Liver (tissue), 9 donors: ENCODE results near the gene PYGO2. TPM values are rescaled to one million over a fixed set of nuclear protein-coding genes. Genes with fewer than 3 reads are reported as not detected.

ENCODE experiments used
- DNase-seq: peaks from one replicate; pipeline ENCODE4 v3.0.0-alpha.2; 2017; ENCODE audit warnings: low spot score
- H3K27ac ChIP-seq, 2 donors: one replicate each; pipeline ENCODE4 v1.7.0; 2013; ENCODE audit warnings: inconsistent platforms in 2 of 2, low read length in 2 of 2, control low read depth in 1 of 2, low read depth in 1 of 2, mild to moderate bottlenecking in 1 of 2
- H3K27me3 ChIP-seq, 4 donors: one replicate each; pipeline versions ENCODE4 v1.6.1 to v1.7.0; 2013; ENCODE audit warnings: low read length in 3 of 4, inconsistent platforms in 1 of 4, mild to moderate bottlenecking in 1 of 4, moderate library complexity in 1 of 4; ENCODE audit not compliant: control insufficient read depth in 4 of 4, insufficient read depth in 4 of 4
- H3K36me3 ChIP-seq, 4 donors: one replicate each; pipeline versions ENCODE4 v1.6.1 to v1.7.0; 2013; ENCODE audit warnings: low read length in 3 of 4, mild to moderate bottlenecking in 3 of 4, low read depth in 1 of 4, moderate library complexity in 1 of 4; ENCODE audit not compliant: control insufficient read depth in 4 of 4, insufficient read depth in 3 of 4
- H3K4me1 ChIP-seq, 4 donors: one replicate each; pipeline versions ENCODE4 v1.6.1 to v1.7.0; 2013; ENCODE audit warnings: low read length in 3 of 4, mild to moderate bottlenecking in 3 of 4, moderate library complexity in 1 of 4; ENCODE audit not compliant: control insufficient read depth in 4 of 4, insufficient read depth in 4 of 4
- H3K4me3 ChIP-seq, 3 donors: one replicate each; pipeline versions ENCODE4 v1.6.1 to v1.7.0; 2013; ENCODE audit warnings: low read length in 3 of 3, control low read depth in 1 of 3, low read depth in 1 of 3, mild to moderate bottlenecking in 1 of 3
- H3K9ac ChIP-seq, 2 donors: one replicate each; pipeline ENCODE4 v1.7.0; 2013; ENCODE audit warnings: low read length in 2 of 2, mild to moderate bottlenecking in 2 of 2, moderate library complexity in 2 of 2, control low read depth in 1 of 2, low read depth in 1 of 2
- H3K9me3 ChIP-seq, 4 donors: one replicate each; pipeline versions ENCODE4 v1.6.1 to v1.7.0; 2013; ENCODE audit warnings: low read length in 3 of 4; ENCODE audit not compliant: control insufficient read depth in 4 of 4
- ATF3 ChIP-seq: IDR thresholded peaks from 2 replicates; pipeline ENCODE4 v1.6.1; 2016; ENCODE audit warnings: antibody characterized with exemption
- CTCF ChIP-seq: fragments of 150-350 bp; IDR thresholded peaks from 2 replicates; pipeline ENCODE4 v1.5.1; 2017; ENCODE audit warnings: improper control_type of control experiment, low read depth, low read length; ENCODE audit not compliant: missing input control
- EGR1 ChIP-seq, 2 donors: IDR thresholded peaks; 2 replicates each; pipeline ENCODE4 v1.6.1; 2016 to 2018; ENCODE audit warnings: antibody characterized with exemption in 2 of 2, low read depth in 2 of 2
- FOXA1 ChIP-seq: IDR thresholded peaks from 2 replicates; pipeline ENCODE4 v1.6.1; 2016; ENCODE audit warnings: antibody characterized with exemption
- FOXA2 ChIP-seq: IDR thresholded peaks from 2 replicates; pipeline ENCODE4 v1.6.1; 2016; ENCODE audit warnings: antibody characterized with exemption
- HNF4A ChIP-seq, 2 donors: conservative IDR thresholded peaks; 2 replicates each; pipeline ENCODE4 v1.6.1; 2016; ENCODE audit warnings: antibody characterized with exemption in 2 of 2, mild to moderate bottlenecking in 2 of 2
- HNF4G ChIP-seq: IDR thresholded peaks from 2 replicates; pipeline ENCODE4 v1.6.1; 2016; ENCODE audit warnings: antibody characterized with exemption
- JUND ChIP-seq, 2 donors: IDR thresholded peaks; 2 replicates each; pipeline ENCODE4 v1.6.1; 2016; ENCODE audit warnings: antibody characterized with exemption in 2 of 2
- MAX ChIP-seq: IDR thresholded peaks from 2 replicates; pipeline ENCODE4 v1.6.1; 2016; ENCODE audit warnings: antibody characterized with exemption
- NR2F2 ChIP-seq: IDR thresholded peaks from 2 replicates; pipeline ENCODE4 v1.6.1; 2016; ENCODE audit warnings: antibody characterized with exemption
- RAD21 ChIP-seq, 2 donors: IDR thresholded peaks; 2 replicates each; pipeline ENCODE4 v1.6.1; 2016; ENCODE audit warnings: antibody characterized with exemption in 2 of 2, mild to moderate bottlenecking in 2 of 2
- RXRA ChIP-seq, 2 donors: IDR thresholded peaks; 2 replicates each; pipeline ENCODE4 v1.6.1; 2017 to 2018; ENCODE audit warnings: antibody characterized with exemption in 2 of 2, mild to moderate bottlenecking in 1 of 2
- SP1 ChIP-seq: IDR thresholded peaks from 2 replicates; pipeline ENCODE4 v1.6.1; 2018; ENCODE audit warnings: antibody characterized with exemption, mild to moderate bottlenecking
- YY1 ChIP-seq: IDR thresholded peaks from 2 replicates; pipeline ENCODE4 v1.6.1; 2016; ENCODE audit warnings: antibody characterized with exemption, mild to moderate bottlenecking
- WGBS: extraction: QIAGEN DNeasy Blood & Tissue Kit; methylation state at CpG from one replicate; pipeline ENCODE4 v1.1.7; 2013; 5-methylcytosine and 5-hydroxymethylcytosine counted together
- polyA plus RNA-seq, 2 donors: library from polyadenylated mRNA; stranded (reverse) in 1 of 2; unstranded in 1 of 2; fragments of 200-250 nt in 1 of 2; fragments of >200 nt in 1 of 2; fragmentation: Nextera tagmentation in 1 of 2; extraction: Ambion mirVana in 1 of 2; gene quantifications; one replicate each; pipeline versions ENCODE4 v1.2.1 to v1.2.3, GENCODE V29; 2013 to 2015
- total RNA-seq, 2 donors: library from RNA; depleted of rRNA; stranded (reverse); fragments of >200 nt; gene quantifications; one replicate each; pipeline ENCODE4 v1.2.3, GENCODE V29; 2014
- TF ChIP-seq, protein P1 (sequence below): IDR thresholded peaks from 2 replicates; pipeline ENCODE4 v1.6.1; 2016; ENCODE audit warnings: antibody characterized with exemption, mild to moderate bottlenecking
- donor health status: healthy.
- donor health status: healthy.
- donor health status: healthy.
- donor health status: healthy.
- donor health status: healthy.

PYGO2 gene
- total and polyA plus RNA-seq, 4 donors, result 5.0 to 8.2 (median 7.0) TPM

DNA sequence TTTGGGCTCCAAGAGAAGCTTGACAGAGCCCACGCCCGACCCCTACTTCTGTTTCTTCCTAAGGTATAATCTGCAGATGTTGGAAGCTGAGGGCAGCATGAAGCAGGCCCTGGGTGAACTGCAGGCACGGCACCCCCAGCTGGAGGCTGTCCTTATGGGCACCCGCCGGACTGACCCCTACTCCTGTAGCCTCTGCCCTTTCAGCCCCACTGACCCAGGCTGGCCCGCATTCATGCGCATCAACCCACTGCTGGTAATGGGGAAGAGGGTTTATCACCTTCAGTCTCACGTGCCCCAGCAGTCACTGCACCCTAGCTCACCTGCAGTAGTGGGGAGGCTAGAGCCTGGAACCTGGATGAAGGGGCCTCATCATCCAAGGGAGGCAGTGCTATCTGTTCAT lies 28.7 kb upstream of the PYGO2 start:
- H3K27me3 ChIP-seq, result no peaks in the 10 kb centered on the region
- no peak for TF ChIP-seq FOXA2
- no peak for TF ChIP-seq NR2F2
- no peak for TF ChIP-seq EGR1 (IDR thresholded peaks at IDR 0.05; ENCODE audit: low read depth in 2 of 2)
- TF ChIP-seq, protein P1, sequence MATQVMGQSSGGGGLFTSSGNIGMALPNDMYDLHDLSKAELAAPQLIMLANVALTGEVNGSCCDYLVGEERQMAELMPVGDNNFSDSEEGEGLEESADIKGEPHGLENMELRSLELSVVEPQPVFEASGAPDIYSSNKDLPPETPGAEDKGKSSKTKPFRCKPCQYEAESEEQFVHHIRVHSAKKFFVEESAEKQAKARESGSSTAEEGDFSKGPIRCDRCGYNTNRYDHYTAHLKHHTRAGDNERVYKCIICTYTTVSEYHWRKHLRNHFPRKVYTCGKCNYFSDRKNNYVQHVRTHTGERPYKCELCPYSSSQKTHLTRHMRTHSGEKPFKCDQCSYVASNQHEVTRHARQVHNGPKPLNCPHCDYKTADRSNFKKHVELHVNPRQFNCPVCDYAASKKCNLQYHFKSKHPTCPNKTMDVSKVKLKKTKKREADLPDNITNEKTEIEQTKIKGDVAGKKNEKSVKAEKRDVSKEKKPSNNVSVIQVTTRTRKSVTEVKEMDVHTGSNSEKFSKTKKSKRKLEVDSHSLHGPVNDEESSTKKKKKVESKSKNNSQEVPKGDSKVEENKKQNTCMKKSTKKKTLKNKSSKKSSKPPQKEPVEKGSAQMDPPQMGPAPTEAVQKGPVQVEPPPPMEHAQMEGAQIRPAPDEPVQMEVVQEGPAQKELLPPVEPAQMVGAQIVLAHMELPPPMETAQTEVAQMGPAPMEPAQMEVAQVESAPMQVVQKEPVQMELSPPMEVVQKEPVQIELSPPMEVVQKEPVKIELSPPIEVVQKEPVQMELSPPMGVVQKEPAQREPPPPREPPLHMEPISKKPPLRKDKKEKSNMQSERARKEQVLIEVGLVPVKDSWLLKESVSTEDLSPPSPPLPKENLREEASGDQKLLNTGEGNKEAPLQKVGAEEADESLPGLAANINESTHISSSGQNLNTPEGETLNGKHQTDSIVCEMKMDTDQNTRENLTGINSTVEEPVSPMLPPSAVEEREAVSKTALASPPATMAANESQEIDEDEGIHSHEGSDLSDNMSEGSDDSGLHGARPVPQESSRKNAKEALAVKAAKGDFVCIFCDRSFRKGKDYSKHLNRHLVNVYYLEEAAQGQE, result no peak
- TF ChIP-seq ATF3, result no peak
- no peak for TF ChIP-seq HNF4A (conservative IDR thresholded peaks at IDR 0.05)
- no peak for TF ChIP-seq JUND (IDR thresholded peaks at IDR 0.05)
- no peak for TF ChIP-seq HNF4G
- no peak for TF ChIP-seq SP1
- no peak for TF ChIP-seq FOXA1
- TF ChIP-seq CTCF, result no peak
- no peak for TF ChIP-seq YY1
- no peak overlapping the region for H3K9ac ChIP-seq
- no peaks in the 10 kb centered on the region for H3K9me3 ChIP-seq
- H3K27ac ChIP-seq, result no peak overlapping the region
- WGBS, result 95% methylated on average over 8 of the region's 8 CpGs
- H3K4me3 ChIP-seq, result no peak overlapping the region
- H3K4me1 ChIP-seq, result peaks cover 2 to 18% (median 11%) of the 10 kb centered on the region in 4 donors
- DNase-seq, result no peak
- peaks cover 0 to 9% (median 5%) of the 10 kb centered on the region in 4 donors for H3K36me3 ChIP-seq

DNA sequence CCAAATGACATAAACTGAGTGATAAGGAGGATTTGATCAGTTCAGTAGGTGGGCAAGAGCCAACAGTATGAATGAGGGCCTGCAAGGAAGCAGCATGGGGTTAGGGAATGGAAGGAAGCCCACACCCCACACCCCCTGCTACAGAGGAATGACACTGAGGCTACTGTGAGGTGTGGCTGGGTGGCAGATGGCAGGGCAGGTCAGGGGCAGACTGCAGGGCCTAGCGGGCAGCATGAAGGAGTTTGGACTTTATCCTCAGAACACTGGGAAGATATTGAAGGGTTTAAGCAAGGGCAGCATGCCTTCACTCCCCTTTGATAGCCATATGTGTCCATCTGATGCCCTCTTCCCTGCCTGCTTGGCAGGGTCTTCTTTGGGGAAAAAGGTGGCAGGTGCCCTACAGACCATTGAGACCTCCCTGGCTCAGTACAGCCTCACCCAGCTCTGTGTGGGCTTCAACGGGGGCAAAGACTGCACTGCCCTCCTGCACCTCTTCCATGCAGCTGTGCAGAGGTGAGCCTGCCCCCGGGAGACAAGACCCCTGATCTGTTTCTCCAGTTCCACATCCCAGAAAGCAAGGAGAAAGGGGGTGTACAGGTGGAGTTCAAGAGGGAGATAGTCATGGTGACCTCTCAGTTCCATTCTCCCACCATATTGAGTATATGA lies 27.7 kb upstream of the PYGO2 start:
- TF ChIP-seq JUND (IDR thresholded peaks at IDR 0.05) (no peak), RXRA (IDR thresholded peaks at IDR 0.05) (peak in 1 of 2 donors; percentile 48), CTCF (no peak), ATF3 (no peak), EGR1 (IDR thresholded peaks at IDR 0.05; ENCODE audit: low read depth in 2 of 2) (no peak), RAD21 (IDR thresholded peaks at IDR 0.05) (no peak), MAX (no peak), HNF4A (conservative IDR thresholded peaks at IDR 0.05) (peak; percentile 10 to 55)
- TF ChIP-seq, protein P1, result no peak
- Histone ChIP-seq H3K4me3 (no peak overlapping the region), H3K9ac (no peak overlapping the region), H3K9me3 (no peaks in the 10 kb centered on the region), H3K4me1 (peaks cover 2 to 18% (median 11%) of the 10 kb centered on the region in 4 donors), H3K36me3 (peaks cover 0 to 9% (median 5%) of the 10 kb centered on the region in 4 donors), H3K27me3 (no peaks in the 10 kb centered on the region), H3K27ac (no peak overlapping the region)
- 79% methylated on average over 3 of the region's 3 CpGs for WGBS
- DNase-seq, result no peak
